Measurements from ENCODE around the gene FN3KRP.

DNA sequence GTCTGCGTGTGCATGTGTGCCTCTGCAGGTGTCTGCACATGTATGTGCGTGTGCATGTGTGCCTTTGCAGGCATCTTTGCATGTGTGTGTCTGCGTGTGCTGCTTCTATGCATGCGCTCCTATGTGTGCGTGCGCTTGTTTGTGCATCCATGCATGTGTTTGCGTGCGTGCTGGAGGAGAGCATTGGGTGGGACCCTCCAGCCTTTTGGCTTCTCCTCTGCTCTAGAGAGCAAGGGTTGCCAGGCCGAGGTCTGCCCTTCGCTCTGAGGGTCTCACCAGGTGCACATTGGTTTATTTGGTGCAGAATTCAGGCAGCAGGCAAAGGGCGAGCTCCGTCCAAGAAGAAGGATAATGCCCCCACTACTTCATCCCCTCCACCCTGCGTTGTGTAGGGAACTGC is 17.0 kb upstream of the FN3KRP start:
- TF ChIP-seq, protein P1, sequence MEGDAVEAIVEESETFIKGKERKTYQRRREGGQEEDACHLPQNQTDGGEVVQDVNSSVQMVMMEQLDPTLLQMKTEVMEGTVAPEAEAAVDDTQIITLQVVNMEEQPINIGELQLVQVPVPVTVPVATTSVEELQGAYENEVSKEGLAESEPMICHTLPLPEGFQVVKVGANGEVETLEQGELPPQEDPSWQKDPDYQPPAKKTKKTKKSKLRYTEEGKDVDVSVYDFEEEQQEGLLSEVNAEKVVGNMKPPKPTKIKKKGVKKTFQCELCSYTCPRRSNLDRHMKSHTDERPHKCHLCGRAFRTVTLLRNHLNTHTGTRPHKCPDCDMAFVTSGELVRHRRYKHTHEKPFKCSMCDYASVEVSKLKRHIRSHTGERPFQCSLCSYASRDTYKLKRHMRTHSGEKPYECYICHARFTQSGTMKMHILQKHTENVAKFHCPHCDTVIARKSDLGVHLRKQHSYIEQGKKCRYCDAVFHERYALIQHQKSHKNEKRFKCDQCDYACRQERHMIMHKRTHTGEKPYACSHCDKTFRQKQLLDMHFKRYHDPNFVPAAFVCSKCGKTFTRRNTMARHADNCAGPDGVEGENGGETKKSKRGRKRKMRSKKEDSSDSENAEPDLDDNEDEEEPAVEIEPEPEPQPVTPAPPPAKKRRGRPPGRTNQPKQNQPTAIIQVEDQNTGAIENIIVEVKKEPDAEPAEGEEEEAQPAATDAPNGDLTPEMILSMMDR (IDR thresholded peaks at IDR 0.05; ENCODE audit: low read length), result no peak
- TF ChIP-seq EZH2 (IDR thresholded peaks at IDR 0.05; ENCODE audit: borderline replicate concordance, low read length), result no peak
